ENCODE data around the gene CACNA1B. TPM values are rescaled to one million over a fixed set of nuclear protein-coding genes. Genes with fewer than 3 reads are reported as not detected.

The CACNA1B gene
- total and polyA plus RNA-seq, 9 donors: 0.01 to 3.8 (median 0.16) TPM; not detected in 1

DNA sequence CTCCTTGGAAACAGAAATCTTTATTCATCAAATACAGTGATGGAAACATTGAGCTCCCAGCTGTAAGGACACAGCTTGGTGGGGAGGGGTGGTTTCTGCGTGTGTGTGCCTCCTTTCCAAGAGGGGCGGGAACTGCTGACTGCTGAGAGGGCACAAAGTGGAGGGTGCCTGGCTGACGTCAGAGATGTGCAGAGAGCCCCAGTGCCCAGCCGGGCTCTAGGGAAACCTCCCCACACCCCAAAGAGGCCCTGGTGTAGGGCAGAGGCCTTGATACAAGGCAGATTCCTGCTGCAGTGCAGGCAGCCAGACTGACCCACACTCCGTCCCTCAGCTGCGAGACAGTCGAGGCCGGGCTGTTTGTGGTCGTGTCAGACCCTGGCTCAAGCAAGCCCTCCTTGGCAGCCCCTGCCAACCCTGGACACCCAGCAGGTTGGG lies 191.0 kb downstream of the CACNA1B start:
- H3K4me1 ChIP-seq (ENCODE audit: insufficient read depth): no peaks in the 10 kb centered on the region
- H3K36me3 ChIP-seq: no peaks in the 10 kb centered on the region
- H3K27me3 ChIP-seq: no peaks in the 10 kb centered on the region
- H3K27ac ChIP-seq: no peak overlapping the region
- no peak overlapping the region for H3K4me3 ChIP-seq
- WGBS, 3 donors: 38 to 50% (median 48%) methylated on average over 9 of the region's 9 CpGs
- peak in 1 of 5 donors; percentile 3 for DNase-seq
- intact Hi-C loops (cut with DNase I): no loop called here
- H3K9me3 ChIP-seq: no peaks in the 10 kb centered on the region
- no peak for TF ChIP-seq POLR2A (IDR thresholded peaks at IDR 0.05)
- no peak for TF ChIP-seq EP300 (IDR thresholded peaks at IDR 0.05)
- TF ChIP-seq, protein P1, sequence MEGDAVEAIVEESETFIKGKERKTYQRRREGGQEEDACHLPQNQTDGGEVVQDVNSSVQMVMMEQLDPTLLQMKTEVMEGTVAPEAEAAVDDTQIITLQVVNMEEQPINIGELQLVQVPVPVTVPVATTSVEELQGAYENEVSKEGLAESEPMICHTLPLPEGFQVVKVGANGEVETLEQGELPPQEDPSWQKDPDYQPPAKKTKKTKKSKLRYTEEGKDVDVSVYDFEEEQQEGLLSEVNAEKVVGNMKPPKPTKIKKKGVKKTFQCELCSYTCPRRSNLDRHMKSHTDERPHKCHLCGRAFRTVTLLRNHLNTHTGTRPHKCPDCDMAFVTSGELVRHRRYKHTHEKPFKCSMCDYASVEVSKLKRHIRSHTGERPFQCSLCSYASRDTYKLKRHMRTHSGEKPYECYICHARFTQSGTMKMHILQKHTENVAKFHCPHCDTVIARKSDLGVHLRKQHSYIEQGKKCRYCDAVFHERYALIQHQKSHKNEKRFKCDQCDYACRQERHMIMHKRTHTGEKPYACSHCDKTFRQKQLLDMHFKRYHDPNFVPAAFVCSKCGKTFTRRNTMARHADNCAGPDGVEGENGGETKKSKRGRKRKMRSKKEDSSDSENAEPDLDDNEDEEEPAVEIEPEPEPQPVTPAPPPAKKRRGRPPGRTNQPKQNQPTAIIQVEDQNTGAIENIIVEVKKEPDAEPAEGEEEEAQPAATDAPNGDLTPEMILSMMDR (IDR thresholded peaks at IDR 0.05): no peak

DNA sequence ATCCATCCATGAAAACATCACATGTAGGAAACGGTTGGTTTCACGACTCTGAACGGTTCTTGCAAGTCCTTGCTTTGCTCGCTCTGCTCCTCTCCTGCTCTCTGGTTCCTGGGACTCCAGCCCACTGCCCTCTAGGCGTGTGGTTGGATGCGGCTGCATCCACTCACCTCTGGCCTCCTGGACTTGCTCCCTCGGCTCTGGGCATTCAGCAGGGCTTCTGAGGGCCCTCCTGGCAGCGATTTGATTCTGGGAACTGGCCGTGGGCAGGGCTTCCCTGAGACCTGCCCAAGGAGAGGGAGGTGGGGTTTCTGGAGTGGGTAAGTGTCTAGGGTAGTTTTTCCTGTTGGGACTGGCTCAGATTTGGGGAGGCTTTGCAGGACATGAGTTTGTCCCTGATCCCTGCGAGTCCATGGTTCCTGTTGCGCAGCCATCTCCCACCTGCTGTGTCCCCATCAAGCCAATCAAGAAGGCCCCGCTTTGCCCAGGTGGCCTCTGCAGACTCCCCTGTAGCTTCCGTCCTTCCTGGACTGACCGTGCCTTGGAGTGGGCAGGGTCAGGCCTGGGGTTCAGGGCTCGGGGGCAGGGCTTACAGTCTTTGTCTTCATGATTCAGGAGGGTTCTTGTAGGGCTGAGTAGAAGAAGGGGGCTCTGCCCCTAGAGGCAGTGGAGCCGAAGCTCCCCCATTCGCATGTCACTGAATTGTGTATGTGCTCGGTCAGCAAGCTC lies 192.3 kb downstream of the CACNA1B start:
- 62 to 70% (median 63%) methylated on average over 18 of the region's 18 CpGs for WGBS, 3 donors
- H3K27ac ChIP-seq: no peak overlapping the region
- H3K36me3 ChIP-seq: no peaks in the 10 kb centered on the region
- no peak overlapping the region for H3K4me3 ChIP-seq
- no peaks in the 10 kb centered on the region for H3K9me3 ChIP-seq
- intact Hi-C loops (cut with DNase I): no loop called here
- TF ChIP-seq POLR2A (IDR thresholded peaks at IDR 0.05): no peak
- DNase-seq: peak in 1 of 5 donors; percentile 11
- no peaks in the 10 kb centered on the region for H3K4me1 ChIP-seq (ENCODE audit: insufficient read depth)
- no peaks in the 10 kb centered on the region for H3K27me3 ChIP-seq

DNA sequence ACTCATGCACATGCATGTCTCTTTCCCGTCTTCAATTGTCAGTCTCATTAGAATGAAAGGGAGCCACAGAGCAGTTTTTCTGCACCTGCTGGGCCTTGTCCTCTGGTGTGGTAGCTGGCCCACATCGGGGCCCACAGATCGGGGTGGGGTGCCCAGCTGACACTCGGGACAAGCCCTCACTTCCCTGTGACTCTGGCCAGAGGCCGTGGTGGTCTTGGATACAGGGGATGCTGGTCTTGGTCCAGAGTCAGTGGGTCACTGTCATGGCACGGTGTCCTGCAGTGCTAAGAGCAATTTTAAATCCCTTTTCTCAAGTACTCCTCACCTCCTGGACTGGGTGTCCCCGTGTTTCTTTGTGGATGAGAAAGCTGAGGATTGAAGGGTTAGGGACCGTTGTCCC lies 193.2 kb downstream of the CACNA1B start:
- no peaks in the 10 kb centered on the region for H3K36me3 ChIP-seq
- H3K4me1 ChIP-seq (ENCODE audit: insufficient read depth): no peaks in the 10 kb centered on the region
- H3K4me3 ChIP-seq: no peak overlapping the region
- H3K27me3 ChIP-seq: no peaks in the 10 kb centered on the region
- no peaks in the 10 kb centered on the region for H3K9me3 ChIP-seq
- H3K27ac ChIP-seq: no peak overlapping the region
- WGBS, 3 donors: 74 to 83% (median 78%) methylated on average over 8 of the region's 8 CpGs
- intact Hi-C loops (cut with DNase I): no loop called here
- TF ChIP-seq, protein P1 (IDR thresholded peaks at IDR 0.05): no peak
- no peak for TF ChIP-seq EP300 (IDR thresholded peaks at IDR 0.05)
- TF ChIP-seq POLR2A (IDR thresholded peaks at IDR 0.05): no peak
- no peak for DNase-seq

DNA sequence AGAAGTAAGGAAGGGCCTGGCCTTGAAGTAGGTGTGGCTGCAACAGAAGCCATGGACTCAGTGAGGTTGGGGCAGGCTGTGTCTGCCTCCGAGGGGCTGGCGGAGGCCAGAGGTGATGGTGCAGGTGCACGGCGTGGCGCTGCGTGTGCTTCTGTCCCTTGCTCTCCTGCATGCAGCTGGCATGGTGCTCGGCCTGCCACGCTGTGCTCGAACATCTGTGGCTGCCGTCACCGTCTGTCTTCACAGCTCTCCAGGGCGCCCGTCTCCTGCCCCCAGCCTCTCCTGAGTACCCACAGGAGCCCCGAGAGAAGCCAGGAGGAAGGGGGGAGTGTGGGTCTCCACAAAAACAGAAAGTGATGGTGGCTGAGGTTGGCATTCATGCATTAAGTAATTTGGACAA lies 193.7 kb downstream of the CACNA1B start:
- Histone ChIP-seq H3K4me3 (no peak overlapping the region), H3K27ac (no peak overlapping the region), H3K9me3 (no peaks in the 10 kb centered on the region), H3K36me3 (no peaks in the 10 kb centered on the region), H3K4me1 (ENCODE audit: insufficient read depth) (no peaks in the 10 kb centered on the region), H3K27me3 (no peaks in the 10 kb centered on the region)
- 82 to 84% (median 83%) methylated on average over 14 of the region's 14 CpGs for WGBS, 3 donors
- intact Hi-C loops (cut with DNase I): no loop called here
- no peak for TF ChIP-seq EP300 (IDR thresholded peaks at IDR 0.05)
- DNase-seq: no peak

DNA sequence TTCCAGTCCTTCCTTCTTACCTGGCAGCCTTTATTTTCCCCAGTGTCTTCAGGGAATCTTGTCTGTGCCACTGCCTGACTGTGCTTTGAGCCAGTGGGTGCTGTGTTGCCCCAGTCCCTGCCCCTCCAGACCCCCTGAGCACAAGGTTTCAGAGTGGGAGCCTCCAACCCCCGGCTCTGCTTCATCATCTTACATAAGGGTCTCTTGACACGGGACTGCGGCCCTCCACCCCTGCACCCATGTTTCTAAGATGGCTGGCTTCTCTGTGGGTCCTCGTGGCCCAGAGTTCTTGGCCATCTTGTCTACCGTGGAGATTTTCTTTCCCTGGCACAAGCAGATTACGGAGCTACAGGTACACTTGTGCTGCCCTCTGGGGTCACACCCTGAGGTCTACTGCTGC lies 194.1 kb downstream of the CACNA1B start:
- Histone ChIP-seq H3K27me3 (no peaks in the 10 kb centered on the region), H3K9me3 (no peaks in the 10 kb centered on the region), H3K36me3 (no peaks in the 10 kb centered on the region), H3K4me1 (ENCODE audit: insufficient read depth) (no peaks in the 10 kb centered on the region), H3K27ac (no peak overlapping the region), H3K4me3 (no peak overlapping the region)
- intact Hi-C loops (cut with DNase I): no loop called here
- TF ChIP-seq POLR2A (IDR thresholded peaks at IDR 0.05) (no peak), EP300 (IDR thresholded peaks at IDR 0.05) (no peak)
- TF ChIP-seq, protein P1 (IDR thresholded peaks at IDR 0.05): no peak
- WGBS, 3 donors: 86 to 91% (median 88%) methylated on average over 6 of the region's 6 CpGs
- no peak for DNase-seq
